HG03097 (cell line): ENCODE data around the gene ZBP1.

Experiments
- ATAC-seq: cut with Tn5 transposase; IDR thresholded peaks from one replicate; pipeline ENCODE4 v1.9.1; 2021; ENCODE audit not compliant: unreplicated experiment, low FRiP score

Gene ZBP1, protein sequence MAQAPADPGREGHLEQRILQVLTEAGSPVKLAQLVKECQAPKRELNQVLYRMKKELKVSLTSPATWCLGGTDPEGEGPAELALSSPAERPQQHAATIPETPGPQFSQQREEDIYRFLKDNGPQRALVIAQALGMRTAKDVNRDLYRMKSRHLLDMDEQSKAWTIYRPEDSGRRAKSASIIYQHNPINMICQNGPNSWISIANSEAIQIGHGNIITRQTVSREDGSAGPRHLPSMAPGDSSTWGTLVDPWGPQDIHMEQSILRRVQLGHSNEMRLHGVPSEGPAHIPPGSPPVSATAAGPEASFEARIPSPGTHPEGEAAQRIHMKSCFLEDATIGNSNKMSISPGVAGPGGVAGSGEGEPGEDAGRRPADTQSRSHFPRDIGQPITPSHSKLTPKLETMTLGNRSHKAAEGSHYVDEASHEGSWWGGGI

DNA sequence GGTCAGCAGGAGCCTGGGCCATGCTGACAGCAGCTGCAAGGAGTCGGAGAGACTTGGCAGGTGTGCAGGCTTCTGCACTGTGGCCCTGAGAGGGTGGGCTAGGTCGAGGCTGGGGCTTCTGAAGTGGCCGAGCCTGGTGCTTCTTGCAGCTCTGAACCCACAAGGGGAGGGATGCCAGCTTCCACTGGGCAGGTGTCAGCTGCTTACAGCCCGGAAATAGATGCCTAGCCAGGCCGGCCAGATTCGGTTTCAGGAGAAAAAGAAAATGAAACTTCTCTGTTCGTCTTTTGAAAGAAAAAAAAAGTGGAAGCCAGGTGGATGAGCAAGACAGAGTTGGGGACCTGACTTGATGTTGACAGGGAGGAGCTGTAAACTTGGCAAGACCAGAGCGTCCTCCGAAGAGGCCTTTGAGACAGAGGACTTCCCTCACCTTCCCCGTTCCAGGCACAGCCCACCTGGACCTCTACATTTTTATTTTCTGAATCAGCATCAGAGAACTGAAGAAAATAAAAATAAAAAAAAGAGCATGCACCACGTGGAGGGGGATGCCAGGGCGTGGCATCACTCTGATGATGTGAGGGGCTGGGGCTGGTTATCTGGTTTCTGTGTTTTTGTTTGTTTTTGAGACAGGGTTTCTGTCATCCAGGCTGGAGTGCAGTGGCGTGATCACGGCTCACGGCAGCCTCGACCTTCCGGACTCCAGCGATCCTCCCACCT, at the start of gene ZBP1:
Gene ZBP1 (minus strand): TSS at position 153 of the 717 bp plus-strand sequence. CDS start 131 bp downstream, at position 22.
- peak; percentile 43 for ATAC-seq

DNA sequence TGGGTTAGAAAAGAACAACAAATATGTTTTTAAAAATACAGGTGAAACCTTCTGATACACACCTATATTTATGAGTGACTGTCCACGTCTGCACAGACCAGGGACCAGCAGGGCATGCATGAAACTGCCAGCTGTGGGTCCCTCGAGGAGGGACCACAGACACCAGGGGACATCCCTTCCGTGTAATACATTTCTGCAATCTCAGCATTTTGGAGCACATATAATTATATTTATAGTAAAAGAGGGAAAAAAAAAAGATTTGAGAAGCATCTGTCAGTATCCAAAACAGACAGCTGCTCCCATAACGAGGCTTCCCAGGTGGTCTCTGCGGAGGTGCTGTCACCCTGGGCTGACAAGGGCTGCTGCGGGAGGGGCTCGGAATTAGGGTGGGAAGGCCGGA, 49.4 kb upstream of the ZBP1 start:
- ATAC-seq: no peak

DNA sequence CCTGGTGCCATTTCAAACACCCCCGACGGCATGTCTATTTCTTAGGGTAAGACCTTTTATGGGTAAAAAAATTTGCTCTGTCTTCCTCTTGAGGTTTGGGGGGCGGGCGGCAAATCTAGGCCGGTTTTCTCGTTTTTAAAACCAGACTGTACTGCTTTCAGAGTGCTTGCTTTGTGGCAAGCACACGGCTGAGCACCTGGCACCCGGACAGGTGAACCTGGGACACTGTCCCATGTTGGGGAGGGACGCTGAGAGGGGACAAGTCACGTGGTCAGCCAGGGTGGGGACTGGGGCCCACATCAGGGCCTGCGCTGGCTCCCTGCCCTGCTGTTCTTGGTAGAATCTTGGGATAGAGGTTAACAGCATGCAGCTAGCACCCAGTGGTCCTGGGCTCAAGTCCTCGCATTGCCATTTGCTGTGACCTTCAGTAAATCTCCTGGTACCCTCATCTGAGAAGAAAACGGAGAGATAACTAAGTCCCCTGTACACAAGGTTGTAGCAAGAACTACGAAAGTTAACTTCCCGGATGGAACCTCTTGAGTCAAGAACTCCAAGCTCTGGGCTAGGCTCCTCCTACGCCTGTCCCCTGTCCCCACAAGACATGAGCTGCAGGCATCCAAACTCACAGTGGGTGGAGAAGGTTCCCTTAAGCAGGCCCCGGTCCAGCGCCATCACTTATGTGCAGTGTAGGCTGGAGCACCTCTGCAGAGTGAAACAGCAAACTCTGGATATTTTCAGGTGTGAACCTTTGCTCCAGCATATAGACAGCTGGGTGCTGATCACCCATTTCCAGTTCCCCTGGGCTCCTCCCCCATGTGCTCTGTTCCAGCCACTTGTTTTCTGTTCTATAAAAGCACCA, 47.9 kb upstream of the ZBP1 start:
- ATAC-seq: no peak

DNA sequence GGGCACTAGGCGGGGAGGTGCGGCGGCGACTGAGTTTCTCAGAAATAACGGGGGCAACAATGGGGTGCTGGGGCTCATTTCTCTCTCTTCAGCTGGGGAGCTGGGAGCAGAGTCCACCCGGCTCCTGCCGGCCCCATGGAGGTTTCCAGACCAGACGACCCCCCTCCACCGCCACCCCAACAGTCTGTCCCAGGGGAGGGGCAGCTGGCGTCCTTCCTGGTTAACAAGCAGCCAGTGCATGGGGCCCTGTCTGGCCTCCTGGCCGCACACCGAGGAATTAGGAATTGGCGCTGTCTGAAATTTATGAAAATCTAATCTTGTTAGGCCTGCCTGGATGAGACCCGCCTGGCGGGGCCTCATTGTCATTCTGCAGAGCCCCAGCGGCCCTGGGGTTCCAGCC, 47.2 kb upstream of the ZBP1 start:
- no peak for ATAC-seq

DNA sequence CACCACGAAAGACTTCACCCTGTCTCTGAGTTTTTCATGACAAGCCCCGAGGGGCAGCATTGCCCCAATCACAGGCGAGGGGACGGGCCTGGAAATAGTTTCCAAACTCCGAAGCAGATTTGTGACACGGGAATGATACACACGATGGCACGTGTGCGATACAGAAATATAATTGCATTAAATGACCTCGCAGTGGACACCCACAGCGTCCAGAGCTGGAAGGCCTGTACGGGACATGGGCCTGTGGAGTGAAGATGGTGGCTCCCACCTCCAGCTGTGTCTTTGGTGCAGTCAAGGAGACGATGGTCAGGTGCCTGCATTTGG, 46.6 kb upstream of the ZBP1 start:
- no peak for ATAC-seq

DNA sequence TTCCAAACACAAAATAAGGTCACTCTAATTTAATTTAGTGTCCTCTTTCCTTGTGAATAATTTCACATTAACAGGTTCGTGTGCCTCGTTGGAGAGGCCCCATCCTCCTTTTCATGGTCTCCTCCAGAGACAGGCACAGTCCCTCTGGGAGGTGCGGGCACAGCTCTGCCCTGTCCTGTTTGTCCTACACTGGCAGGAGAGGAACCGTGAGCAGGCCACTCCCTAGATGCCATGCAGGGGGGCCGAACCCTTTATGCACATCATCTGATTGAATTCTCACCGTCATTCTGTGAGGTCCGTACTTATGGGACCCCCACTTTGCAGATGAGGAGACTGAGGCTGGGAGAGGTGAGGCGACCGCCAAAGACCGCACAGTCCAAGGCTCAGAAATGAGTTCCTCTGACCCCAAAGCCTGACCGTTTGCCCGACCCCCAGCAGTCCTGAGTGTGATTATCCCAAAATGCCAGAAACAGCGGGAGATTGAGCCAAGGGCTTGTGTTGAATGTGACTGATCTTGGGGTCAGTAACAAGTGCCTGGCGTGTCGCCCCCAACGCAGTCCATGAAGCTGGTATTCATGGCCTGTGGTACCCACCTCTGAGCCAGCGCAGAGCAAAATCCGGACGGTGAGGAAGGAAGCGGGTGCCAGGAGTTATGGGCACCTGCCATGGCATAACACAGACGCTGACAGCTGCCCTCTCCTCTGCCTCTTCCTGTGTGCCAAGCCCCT, 46.0 kb upstream of the ZBP1 start:
- no peak for ATAC-seq

DNA sequence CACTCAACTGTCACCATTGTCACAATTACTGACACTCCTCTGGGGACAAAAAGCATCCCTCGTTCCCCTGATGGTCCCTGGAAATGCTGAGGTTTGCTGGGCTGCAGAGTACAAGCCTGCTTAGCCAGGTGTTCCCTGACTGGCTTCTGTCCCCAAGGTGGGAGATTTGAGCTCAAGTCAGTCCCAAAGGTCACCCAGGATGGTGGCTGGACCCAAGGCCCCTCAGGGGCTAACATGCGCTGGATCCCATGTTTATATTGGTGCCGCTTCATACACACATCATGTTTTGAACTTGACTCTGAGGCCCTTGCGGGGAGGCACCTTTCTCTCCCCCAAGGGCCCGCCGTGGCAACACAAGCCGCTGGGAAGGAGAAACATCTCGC, 45.4 kb upstream of the ZBP1 start:
- ATAC-seq: no peak

DNA sequence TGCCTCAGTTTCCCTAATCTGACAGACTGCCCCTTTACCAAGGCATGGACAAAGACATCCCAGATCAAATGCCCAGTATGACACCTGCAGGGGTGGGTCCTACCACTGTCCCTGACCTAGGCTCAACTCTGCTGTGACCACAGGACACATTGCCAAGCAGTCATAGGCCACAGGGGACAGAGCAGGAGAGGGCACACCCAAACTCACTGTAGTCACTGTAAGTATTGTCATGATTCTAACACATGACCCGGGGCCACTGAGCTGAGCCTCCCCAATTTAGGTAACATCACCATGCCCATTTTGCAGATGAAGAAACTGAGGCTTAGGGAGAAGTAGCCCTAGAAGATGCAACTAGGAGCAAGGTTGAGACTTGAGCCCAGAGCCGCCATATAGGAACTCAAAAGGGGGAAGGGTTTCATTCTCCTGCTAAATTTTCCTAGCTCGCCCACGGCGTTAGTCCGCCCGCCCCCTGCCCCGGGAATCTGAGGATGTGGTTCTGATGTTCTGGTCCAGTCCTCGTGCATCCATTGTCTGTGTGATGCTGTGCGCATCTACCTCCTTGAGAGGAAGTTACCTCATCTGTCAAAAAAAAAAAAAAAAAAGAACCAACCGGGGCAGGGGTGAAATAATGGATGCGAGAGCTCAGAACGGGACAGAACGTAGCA, 44.8 kb upstream of the ZBP1 start:
- no peak for ATAC-seq

DNA sequence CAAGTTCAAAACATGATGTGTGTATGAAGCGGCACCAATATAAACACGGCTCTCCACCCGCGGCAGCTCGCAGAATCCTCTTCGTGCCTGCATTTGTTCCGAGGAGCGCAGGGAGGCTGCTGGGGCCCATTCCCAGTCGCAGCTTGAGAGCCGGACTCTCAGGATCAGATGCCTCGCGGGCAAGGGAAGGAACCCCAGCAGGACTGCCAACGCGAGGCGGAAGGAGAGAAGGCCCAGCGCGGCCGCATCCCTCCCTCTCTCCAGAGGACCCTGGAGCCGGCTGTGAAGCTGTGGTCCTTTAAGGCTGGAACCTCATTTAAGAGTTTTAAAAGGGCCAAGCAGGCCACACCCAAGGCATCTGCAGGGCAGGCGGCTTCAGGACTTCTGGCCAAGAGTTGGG, 44.2 kb upstream of the ZBP1 start:
- ATAC-seq: no peak

DNA sequence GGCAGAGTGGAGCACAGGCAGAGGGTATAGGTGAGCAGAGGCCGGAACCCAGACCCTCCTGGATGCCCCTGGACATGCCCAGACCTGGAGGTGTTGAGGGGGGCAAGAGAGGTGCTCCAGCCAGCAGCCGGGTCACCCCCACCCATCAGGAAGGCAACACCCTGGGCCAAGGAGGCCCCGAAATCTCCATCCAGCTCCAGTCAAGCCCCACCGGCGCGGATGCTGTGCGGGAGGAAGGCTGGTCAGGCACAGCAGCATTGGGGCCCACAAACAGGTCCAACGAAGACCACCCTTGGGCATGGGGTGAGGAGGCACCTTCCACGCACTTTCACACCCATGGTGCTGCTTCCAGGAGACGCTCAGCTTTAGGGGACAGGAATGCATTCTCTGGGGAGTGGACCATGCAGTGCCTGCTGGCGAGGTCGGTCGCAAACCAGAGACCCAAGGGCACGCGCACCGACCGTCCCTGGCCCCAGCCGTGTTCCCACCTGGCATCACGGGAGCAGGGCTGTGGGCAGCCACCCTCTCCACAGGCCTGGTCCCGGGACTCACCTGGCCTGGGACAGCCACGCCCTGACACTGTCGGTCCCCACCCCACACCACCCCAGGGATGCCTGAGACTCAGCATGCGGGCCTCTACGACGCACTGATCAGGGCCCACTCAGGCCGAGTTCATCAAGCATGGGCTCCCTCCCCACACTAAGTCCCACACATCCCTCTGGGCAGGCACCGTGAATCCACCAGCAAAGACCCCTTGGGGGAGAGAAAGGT, 43.6 kb upstream of the ZBP1 start:
- ATAC-seq: no peak

DNA sequence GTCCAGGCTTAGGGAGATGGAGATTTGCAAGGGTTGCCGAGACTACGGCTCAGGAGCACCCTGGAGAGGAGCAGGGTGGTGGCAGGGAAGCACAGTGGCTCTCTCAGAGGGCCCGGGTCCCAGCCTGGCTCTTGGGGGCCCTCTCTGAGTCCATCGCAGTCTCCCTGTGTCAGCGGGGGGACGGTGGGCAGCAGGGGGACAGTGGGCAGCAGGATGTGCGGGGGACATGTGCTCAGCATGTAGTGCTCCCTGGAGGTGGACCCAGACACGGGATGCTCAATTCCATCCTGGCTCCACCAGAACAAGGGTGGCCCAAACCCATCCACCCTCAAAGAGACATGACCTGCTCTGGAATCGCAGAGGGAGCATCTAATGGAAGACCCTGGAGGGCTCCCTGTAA, 43.0 kb upstream of the ZBP1 start:
- ATAC-seq: no peak

DNA sequence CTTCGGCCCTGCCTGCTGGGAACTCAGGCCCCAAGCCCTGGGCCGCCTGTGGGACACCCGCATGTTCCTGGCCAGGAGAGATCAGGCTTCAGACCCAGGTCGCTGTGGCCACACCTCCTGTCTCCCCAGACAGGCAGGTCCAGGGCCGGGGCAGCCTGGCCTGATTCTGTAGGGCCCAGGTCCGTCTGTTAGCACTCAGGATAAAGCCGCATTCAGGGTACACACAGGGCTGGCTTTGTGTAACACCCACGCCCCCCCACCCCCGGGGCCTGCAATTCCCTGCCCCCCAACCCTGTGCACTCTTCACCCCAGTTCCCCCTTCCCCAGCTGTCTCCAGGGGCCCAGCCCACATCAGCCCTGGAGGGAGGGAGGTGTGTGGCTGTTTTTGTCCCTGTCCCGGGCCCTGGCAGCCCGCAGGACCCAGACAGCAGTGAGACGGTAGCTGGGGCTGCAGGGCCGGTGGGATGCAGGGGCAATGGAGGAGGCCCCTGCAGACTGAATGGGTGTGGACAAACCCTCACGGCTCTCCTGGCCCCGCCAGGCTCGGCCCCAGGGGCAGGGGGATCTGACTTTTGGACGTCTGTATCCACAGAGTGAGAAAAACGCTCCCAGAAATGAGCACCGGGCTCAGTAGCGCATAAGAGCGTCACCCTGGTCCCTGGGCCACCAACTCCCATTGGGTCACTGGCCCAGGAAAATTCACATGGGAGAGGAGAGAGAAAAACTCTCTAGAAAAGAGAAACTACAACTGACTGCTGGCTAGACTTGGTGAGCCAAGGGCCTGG, 42.4 kb upstream of the ZBP1 start:
- no peak for ATAC-seq

DNA sequence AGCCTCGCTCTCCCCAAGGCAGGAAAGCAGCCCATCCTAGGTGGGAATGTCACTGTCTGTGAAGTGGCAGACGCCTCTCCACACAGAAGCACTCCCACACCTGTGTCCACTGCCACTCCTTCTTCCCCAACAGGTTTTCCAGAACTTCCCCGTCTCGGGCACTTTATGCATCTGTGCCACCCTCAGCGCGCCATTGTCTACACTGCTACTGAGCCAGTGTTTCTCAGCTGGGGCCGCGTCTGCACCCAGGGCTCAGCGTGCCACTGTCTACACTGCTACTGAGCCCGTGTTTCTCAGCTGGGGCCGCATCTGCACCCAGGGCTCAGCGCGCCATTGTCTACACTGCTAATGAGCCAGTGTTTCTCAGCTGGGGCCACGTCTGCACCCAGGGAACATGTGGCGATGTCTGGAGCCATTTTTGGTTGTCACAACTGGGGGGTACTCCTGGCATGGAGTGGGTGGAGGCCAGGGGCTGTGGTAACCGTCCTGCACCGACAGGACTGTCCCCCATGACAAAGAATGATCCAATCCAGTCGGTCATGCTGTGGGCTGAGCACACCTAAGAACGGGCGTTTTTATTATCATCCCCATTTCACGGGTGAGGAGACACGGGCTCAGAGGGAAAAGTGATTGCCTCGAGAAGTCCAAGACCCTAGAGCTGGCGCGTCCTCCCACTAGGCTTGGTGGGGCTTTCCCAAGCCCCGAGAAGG, 41.7 kb upstream of the ZBP1 start:
- ATAC-seq: no peak

DNA sequence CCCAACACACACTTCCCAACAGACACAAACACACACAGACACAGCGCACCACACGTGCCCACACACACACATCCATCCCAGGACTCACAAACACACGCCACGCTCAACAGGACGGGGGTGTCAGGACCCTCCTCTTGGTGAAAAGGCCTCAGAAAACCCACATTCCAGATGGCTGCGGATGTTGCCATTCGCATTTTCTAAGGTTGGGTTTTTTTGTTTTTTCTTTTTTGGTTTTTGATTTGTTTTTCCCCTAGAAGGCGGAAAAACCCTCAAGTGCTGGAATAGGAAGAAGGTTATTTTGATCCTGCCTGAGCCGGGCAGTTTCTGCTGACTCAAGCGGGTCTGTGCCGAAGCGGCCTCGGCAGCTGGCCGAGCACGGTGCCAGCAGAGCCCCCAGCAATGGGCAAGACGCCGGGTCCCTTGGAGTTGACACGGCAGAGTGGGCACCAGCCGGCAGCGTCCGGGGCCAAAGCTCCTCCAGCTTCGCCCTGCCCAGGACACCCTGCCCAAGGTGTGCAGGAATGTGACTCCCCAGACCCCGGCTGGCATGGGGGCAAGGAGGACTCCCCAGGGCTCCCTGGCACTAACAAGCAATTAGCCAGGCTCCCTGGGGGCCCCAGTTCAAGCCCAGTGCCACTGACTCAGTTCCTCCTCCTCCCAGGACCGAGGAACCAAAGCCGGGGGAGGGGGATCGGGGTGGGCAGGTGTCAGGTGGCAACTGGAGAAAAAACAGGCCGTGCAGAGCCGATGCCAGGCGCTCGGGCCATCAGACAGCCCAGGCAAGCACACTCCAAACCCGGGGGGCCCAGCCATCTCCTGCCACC, 40.9 kb upstream of the ZBP1 start:
- ATAC-seq: no peak

DNA sequence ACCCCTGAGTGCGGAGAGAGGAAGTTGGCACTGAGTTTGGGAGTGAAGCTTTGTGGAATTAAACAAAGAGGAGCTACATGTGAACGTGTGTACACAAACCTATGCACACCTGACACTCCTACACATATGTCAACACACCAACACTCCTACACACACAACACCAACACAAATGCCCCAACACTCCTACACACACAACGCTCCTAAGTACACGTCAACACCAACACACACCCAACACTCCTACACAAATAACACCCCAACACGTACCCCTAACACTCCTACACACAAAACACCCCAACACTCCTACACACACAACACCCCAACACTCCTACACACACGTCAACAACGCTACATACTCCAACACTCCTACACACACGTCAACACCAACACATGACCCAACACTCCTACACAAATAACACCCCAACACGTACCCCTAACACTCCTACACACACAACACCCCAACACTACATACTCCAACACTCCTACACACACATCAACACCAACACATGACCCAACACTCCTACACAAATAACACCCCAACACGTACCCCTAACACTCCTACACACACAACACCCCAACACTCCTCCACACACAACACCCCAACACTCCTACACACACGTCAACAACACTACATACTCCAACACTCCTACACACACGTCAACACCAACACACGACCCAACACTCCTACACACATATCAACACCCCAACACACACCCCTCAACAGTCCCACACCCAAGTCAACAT, 40.1 kb upstream of the ZBP1 start:
- no peak for ATAC-seq

DNA sequence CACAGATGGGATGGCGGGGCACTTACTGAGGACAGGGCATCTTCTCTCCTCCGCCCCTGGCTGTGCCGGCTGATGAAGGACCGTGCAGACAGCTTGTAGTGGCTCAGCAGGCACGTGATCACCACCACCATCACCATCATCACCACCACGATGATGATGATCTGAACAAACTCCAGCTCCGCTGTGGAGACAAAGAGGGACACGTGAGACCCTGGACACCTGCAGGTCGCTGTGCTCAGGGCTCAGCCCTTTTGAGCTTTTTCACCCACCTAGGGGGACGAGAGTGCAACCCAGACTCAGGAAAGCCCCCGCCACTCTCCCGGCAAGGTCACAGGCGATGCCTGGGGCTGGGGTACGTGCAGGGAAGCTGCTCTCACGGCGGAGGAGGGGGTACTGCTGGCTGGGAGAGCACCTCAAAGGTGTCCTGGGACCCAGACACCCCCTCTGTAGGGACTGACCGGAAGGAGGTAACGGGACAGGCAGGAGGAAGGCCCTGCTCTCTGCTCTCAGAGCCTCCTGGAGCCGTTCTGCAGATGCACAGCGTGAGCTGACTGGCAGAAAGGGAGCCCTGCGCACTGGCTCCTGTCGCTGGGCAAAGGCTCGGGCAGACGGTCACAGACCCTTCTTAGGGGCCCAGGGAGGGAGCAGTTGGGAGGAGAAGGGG, 39.4 kb upstream of the ZBP1 start:
- no peak for ATAC-seq
